ENCODE results near the gene ANKFY1.

DNA sequence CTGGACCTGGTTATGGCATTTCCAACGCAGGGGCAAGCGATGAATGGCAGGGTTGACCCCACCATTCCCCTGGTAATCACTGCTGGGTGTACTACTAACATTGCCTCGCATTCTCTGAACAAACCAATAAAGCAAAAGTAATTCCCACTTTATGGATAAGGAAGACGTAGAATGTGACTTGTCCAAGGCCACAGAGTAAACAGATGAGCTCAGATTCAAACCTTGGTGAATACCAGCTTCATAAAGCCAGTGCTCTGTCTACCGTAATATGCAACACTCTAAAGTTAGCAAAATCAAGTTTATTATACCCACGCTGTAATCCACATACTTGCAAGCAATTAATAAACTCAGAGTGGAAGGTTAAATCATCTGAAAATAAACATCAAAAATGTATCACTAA lies 59.6 kb downstream of the ANKFY1 start:
- TF ChIP-seq, protein P1, sequence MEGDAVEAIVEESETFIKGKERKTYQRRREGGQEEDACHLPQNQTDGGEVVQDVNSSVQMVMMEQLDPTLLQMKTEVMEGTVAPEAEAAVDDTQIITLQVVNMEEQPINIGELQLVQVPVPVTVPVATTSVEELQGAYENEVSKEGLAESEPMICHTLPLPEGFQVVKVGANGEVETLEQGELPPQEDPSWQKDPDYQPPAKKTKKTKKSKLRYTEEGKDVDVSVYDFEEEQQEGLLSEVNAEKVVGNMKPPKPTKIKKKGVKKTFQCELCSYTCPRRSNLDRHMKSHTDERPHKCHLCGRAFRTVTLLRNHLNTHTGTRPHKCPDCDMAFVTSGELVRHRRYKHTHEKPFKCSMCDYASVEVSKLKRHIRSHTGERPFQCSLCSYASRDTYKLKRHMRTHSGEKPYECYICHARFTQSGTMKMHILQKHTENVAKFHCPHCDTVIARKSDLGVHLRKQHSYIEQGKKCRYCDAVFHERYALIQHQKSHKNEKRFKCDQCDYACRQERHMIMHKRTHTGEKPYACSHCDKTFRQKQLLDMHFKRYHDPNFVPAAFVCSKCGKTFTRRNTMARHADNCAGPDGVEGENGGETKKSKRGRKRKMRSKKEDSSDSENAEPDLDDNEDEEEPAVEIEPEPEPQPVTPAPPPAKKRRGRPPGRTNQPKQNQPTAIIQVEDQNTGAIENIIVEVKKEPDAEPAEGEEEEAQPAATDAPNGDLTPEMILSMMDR (IDR thresholded peaks at IDR 0.05) = no peak
- TF ChIP-seq POLR2AphosphoS5 (IDR thresholded peaks at IDR 0.05; ENCODE audit: insufficient read depth in 1 of 2, low read depth in 1 of 2) (no peak), POLR2A (IDR thresholded peaks at IDR 0.05) (no peak)

Data from vagina (tissue), 2 donors.